ENCODE results near the gene TJP1. TPM values are rescaled to one million over a fixed set of nuclear protein-coding genes. Genes with fewer than 3 reads are reported as not detected.

The TJP1 gene
- total RNA-seq, 1 experiment from 2014 or later = 129 TPM

DNA sequence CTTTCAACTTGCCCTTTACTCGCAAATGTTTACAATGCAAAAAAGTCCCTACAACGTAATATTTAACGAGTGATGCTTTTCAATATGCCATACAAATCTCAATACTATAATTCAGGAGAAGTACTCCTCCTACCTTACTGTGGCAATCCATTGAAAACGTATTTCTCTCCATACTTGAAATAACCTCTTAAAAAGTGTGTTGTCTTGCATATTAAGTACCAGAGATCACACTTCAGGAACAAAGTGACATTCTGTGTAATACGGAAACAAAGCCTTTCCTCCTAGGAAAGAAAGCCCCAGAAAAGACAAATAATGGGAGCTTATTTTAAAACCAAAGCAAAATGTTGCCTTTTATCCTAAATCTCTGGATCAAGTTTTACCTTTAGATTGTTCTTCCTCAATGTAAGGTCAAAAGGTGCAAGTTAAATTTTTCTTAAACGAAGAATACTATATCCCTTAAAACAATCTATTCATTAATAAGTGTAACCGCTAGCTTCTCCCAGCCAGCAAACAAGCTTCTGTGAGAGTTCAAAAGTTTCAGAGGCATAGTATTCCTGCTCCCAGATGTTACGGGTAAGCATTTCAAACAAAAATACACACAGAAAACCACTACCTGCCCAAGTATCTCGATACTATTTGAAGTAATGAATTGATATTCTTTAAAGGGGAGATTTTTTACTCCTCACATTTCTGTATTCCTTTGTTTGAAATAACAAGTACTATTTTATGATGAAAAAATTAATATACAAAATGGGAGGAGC, 1.7 kb downstream of the TJP1 start:
- no peak for ATAC-seq
- TF ChIP-seq TEAD1 (CRISPR knock-in tag; IDR thresholded peaks at IDR 0.05) = no peak
- TF ChIP-seq EMX1 (CRISPR knock-in tag; IDR thresholded peaks at IDR 0.05) = no peak
- TF ChIP-seq KAT7 (CRISPR knock-in tag; IDR thresholded peaks at IDR 0.05; ENCODE audit: borderline replicate concordance) = no peak
- no peak for TF ChIP-seq ATF1 (CRISPR knock-in tag; IDR thresholded peaks at IDR 0.05)
- no peak for TF ChIP-seq ZNF671 (CRISPR knock-in tag; IDR thresholded peaks at IDR 0.05)
- no peak for TF ChIP-seq RORB (CRISPR knock-in tag; IDR thresholded peaks at IDR 0.05)
- no peak for TF ChIP-seq SMAD4 (CRISPR knock-in tag; IDR thresholded peaks at IDR 0.05)
- TF ChIP-seq, protein P1, sequence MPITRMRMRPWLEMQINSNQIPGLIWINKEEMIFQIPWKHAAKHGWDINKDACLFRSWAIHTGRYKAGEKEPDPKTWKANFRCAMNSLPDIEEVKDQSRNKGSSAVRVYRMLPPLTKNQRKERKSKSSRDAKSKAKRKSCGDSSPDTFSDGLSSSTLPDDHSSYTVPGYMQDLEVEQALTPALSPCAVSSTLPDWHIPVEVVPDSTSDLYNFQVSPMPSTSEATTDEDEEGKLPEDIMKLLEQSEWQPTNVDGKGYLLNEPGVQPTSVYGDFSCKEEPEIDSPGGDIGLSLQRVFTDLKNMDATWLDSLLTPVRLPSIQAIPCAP (CRISPR knock-in tag; IDR thresholded peaks at IDR 0.05) = no peak
- TF ChIP-seq, protein P2, sequence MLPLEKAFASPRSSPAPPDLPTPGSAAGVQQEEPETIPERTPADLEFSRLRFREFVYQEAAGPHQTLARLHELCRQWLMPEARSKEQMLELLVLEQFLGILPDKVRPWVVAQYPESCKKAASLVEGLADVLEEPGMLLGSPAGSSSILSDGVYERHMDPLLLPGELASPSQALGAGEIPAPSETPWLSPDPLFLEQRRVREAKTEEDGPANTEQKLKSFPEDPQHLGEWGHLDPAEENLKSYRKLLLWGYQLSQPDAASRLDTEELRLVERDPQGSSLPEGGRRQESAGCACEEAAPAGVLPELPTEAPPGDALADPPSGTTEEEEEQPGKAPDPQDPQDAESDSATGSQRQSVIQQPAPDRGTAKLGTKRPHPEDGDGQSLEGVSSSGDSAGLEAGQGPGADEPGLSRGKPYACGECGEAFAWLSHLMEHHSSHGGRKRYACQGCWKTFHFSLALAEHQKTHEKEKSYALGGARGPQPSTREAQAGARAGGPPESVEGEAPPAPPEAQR (CRISPR knock-in tag; IDR thresholded peaks at IDR 0.05) = no peak
- TF ChIP-seq, protein P3, sequence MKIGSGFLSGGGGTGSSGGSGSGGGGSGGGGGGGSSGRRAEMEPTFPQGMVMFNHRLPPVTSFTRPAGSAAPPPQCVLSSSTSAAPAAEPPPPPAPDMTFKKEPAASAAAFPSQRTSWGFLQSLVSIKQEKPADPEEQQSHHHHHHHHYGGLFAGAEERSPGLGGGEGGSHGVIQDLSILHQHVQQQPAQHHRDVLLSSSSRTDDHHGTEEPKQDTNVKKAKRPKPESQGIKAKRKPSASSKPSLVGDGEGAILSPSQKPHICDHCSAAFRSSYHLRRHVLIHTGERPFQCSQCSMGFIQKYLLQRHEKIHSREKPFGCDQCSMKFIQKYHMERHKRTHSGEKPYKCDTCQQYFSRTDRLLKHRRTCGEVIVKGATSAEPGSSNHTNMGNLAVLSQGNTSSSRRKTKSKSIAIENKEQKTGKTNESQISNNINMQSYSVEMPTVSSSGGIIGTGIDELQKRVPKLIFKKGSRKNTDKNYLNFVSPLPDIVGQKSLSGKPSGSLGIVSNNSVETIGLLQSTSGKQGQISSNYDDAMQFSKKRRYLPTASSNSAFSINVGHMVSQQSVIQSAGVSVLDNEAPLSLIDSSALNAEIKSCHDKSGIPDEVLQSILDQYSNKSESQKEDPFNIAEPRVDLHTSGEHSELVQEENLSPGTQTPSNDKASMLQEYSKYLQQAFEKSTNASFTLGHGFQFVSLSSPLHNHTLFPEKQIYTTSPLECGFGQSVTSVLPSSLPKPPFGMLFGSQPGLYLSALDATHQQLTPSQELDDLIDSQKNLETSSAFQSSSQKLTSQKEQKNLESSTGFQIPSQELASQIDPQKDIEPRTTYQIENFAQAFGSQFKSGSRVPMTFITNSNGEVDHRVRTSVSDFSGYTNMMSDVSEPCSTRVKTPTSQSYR (CRISPR knock-in tag; IDR thresholded peaks at IDR 0.05) = no peak
- TF ChIP-seq, protein P4, sequence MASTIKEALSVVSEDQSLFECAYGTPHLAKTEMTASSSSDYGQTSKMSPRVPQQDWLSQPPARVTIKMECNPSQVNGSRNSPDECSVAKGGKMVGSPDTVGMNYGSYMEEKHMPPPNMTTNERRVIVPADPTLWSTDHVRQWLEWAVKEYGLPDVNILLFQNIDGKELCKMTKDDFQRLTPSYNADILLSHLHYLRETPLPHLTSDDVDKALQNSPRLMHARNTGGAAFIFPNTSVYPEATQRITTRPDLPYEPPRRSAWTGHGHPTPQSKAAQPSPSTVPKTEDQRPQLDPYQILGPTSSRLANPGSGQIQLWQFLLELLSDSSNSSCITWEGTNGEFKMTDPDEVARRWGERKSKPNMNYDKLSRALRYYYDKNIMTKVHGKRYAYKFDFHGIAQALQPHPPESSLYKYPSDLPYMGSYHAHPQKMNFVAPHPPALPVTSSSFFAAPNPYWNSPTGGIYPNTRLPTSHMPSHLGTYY (CRISPR knock-in tag; IDR thresholded peaks at IDR 0.05) = no peak
- TF ChIP-seq, protein P5, sequence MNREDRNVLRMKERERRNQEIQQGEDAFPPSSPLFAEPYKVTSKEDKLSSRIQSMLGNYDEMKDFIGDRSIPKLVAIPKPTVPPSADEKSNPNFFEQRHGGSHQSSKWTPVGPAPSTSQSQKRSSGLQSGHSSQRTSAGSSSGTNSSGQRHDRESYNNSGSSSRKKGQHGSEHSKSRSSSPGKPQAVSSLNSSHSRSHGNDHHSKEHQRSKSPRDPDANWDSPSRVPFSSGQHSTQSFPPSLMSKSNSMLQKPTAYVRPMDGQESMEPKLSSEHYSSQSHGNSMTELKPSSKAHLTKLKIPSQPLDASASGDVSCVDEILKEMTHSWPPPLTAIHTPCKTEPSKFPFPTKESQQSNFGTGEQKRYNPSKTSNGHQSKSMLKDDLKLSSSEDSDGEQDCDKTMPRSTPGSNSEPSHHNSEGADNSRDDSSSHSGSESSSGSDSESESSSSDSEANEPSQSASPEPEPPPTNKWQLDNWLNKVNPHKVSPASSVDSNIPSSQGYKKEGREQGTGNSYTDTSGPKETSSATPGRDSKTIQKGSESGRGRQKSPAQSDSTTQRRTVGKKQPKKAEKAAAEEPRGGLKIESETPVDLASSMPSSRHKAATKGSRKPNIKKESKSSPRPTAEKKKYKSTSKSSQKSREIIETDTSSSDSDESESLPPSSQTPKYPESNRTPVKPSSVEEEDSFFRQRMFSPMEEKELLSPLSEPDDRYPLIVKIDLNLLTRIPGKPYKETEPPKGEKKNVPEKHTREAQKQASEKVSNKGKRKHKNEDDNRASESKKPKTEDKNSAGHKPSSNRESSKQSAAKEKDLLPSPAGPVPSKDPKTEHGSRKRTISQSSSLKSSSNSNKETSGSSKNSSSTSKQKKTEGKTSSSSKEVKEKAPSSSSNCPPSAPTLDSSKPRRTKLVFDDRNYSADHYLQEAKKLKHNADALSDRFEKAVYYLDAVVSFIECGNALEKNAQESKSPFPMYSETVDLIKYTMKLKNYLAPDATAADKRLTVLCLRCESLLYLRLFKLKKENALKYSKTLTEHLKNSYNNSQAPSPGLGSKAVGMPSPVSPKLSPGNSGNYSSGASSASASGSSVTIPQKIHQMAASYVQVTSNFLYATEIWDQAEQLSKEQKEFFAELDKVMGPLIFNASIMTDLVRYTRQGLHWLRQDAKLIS (CRISPR knock-in tag; IDR thresholded peaks at IDR 0.05; ENCODE audit: borderline replicate concordance) = no peak
- TF ChIP-seq GABPB1 (CRISPR knock-in tag; IDR thresholded peaks at IDR 0.05) = no peak
- peaks cover 3% of the 10 kb centered on the region for H3K36me3 Mint-ChIP-seq
- H3K4me3 Mint-ChIP-seq = peak overlapping the region; percentile 84
- ChIA-PET POLR2A (interaction anchor here (1.0 to 4.4 kb wide), 6 partner anchors 10 to 104 kb away, joined by 3 to 33 read pairs (median 4); no protein-coding TSS in a partner anchor), CTCF (interaction anchor here (1.5 to 5.5 kb wide), 2 partner anchors 105 to 209 kb away, joined by 3 to 50 read pairs; no protein-coding TSS in a partner anchor)
- peaks cover 48% of the 10 kb centered on the region for H3K4me1 Mint-ChIP-seq
- H3K27ac Mint-ChIP-seq = peak overlapping the region; percentile 91
- DNase-seq (ENCODE audit: low spot score) = no peak
- H3K27me3 Mint-ChIP-seq (ENCODE audit: low read depth) = peaks cover 12% of the 10 kb centered on the region
- no peaks in the 10 kb centered on the region for H3K9me3 Mint-ChIP-seq

DNA sequence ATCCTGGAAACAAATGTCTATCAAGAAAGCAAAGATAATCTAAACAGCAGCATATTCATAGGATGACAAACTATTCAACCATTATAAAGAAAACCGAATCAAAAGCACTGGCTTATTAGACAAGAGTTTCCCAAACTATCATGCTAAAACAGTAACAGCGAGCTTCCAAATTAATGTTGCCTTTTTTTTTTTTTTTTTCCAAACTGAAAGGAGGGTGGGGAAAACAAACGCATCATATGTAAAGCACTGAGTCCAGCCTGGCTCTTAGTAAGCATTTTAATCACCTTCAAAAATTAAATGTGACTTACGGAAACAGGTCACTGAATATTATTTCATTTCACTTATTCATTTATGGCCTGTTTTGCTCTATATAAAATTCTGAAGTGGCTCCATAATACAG, 2.3 kb downstream of the TJP1 start:
- POLR2A ChIA-PET = interaction anchor here (0.6 to 4.4 kb wide), 6 partner anchors 9 to 105 kb away, joined by 3 to 33 read pairs (median 3); no protein-coding TSS in a partner anchor
- TF ChIP-seq ZNF121 (CRISPR knock-in tag; IDR thresholded peaks at IDR 0.05) (no peak), SOX15 (CRISPR knock-in tag; IDR thresholded peaks at IDR 0.05) (no peak), JAZF1 (CRISPR knock-in tag; IDR thresholded peaks at IDR 0.05) (no peak), ZBTB21 (CRISPR knock-in tag; IDR thresholded peaks at IDR 0.05; ENCODE audit: borderline replicate concordance) (no peak)
- TF ChIP-seq, protein P6, sequence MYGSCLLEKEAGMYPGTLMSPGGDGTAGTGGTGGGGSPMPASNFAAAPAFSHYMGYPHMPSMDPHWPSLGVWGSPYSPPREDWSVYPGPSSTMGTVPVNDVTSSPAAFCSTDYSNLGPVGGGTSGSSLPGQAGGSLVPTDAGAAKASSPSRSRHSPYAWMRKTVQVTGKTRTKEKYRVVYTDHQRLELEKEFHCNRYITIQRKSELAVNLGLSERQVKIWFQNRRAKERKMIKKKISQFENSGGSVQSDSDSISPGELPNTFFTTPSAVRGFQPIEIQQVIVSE (CRISPR knock-in tag; IDR thresholded peaks at IDR 0.05; ENCODE audit: borderline replicate concordance) = no peak
- TF ChIP-seq, protein P7, sequence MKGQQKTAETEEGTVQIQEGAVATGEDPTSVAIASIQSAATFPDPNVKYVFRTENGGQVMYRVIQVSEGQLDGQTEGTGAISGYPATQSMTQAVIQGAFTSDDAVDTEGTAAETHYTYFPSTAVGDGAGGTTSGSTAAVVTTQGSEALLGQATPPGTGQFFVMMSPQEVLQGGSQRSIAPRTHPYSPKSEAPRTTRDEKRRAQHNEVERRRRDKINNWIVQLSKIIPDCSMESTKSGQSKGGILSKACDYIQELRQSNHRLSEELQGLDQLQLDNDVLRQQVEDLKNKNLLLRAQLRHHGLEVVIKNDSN (CRISPR knock-in tag; IDR thresholded peaks at IDR 0.05) = no peak
- Mint-ChIP-seq H3K9me3 (no peaks in the 10 kb centered on the region), H3K4me1 (peaks cover 54% of the 10 kb centered on the region), H3K4me3 (peak overlapping the region; percentile 84), H3K27me3 (ENCODE audit: low read depth) (peaks cover 12% of the 10 kb centered on the region), H3K36me3 (peaks cover 3% of the 10 kb centered on the region), H3K27ac (peak overlapping the region; percentile 91)
- ATAC-seq (no peak), DNase-seq (ENCODE audit: low spot score) (no peak)
- CTCF ChIA-PET = interaction anchor here (5.5 kb wide), 1 partner anchor 105 kb away, joined by 50 read pairs; no protein-coding TSS in a partner anchor
